Panc1 (cell line): ENCODE measurements around the gene MAN2A2. TPM values are rescaled to one million over a fixed set of nuclear protein-coding genes. Genes with fewer than 3 reads are reported as not detected.

Source experiments
- ATAC-seq: fragments of 200-7000 bp; cut with Tn5 transposase; 2 replicates; pipeline ENCODE4 v1.9.1; 2020; ENCODE audit warnings: mild to moderate bottlenecking, moderate library complexity
- BruUV-seq: library from RNA; stranded (reverse); fragments of 400-500 nt; replicated peaks from 2 replicates; lab custom pipeline; 2021; lab: Mats Ljungman, UMichigan
- CTCF ChIA-PET: fragments of 300-600 bp; sonication (Branson Sonifier 250); formaldehyde crosslinking; loops from one replicate; lab custom pipeline; 2022; ENCODE audit warnings: antibody characterized with exemption; lab: Charles Lee
- POLR2A ChIA-PET: fragments of 300-600 bp; sonication (Branson Sonifier 250); formaldehyde crosslinking; loops from one replicate; lab custom pipeline; 2022; ENCODE audit warnings: antibody characterized with exemption; lab: Charles Lee
- DNase-seq: peaks from one replicate; pipeline ENCODE4 v3.0.0-alpha.2; 2010; ENCODE audit warnings: low read depth, low spot score
- H3K27ac ChIP-seq: 2 replicates; pipeline ENCODE4 v1.5.1; 2011; ENCODE audit warnings: mild to moderate bottlenecking, low read length, inconsistent platforms
- H3K27me3 ChIP-seq: fragments of 200-500 bp; sonication (Bioruptor generic); 2 replicates; pipeline ENCODE4 v1.6.0; 2014; ENCODE audit warnings: low read length, inconsistent platforms; ENCODE audit not compliant: control insufficient read depth, insufficient read depth
- H3K36me3 ChIP-seq: fragments of 200-500 bp; sonication (Bioruptor generic); 2 replicates; pipeline ENCODE4 v1.5.1; 2014; ENCODE audit warnings: inconsistent platforms, mild to moderate bottlenecking, low read length, moderate library complexity; ENCODE audit not compliant: control insufficient read depth, insufficient read depth
- H3K4me1 ChIP-seq: 2 replicates; pipeline ENCODE4 v1.5.1; 2011; ENCODE audit warnings: inconsistent platforms, mild to moderate bottlenecking, low read length, moderate library complexity; ENCODE audit not compliant: control insufficient read depth, insufficient read depth
- H3K4me3 ChIP-seq, 2 experiments: 2 replicates each; pipeline ENCODE4 v1.5.1; 2011 to 2012; ENCODE audit warnings: low read depth in 2 of 2, low read length in 2 of 2, mild to moderate bottlenecking in 2 of 2, inconsistent platforms in 1 of 2, moderate library complexity in 1 of 2
- H3K9me3 ChIP-seq: fragments of 200-500 bp; sonication (Bioruptor generic); 2 replicates; pipeline ENCODE4 v1.5.1; 2014; ENCODE audit warnings: low read depth, mild to moderate bottlenecking, inconsistent platforms, low read length, moderate library complexity; ENCODE audit not compliant: control insufficient read depth, insufficient read depth
- CTCF ChIP-seq: fragments of 450-650 bp; IDR thresholded peaks from 2 replicates; pipeline ENCODE4 v1.5.1; 2017; ENCODE audit warnings: mild to moderate bottlenecking
- POLR2AphosphoS5 ChIP-seq: IDR thresholded peaks from 2 replicates; pipeline ENCODE4 v1.6.1; 2012; ENCODE audit warnings: mild to moderate bottlenecking, low read depth, low read length, moderate library complexity
- SIN3A ChIP-seq: IDR thresholded peaks from 2 replicates; pipeline ENCODE4 v1.6.1; 2012; ENCODE audit warnings: low read depth, mild to moderate bottlenecking, low read length, moderate library complexity, borderline replicate concordance; ENCODE audit not compliant: insufficient read depth
- TCF7L2 ChIP-seq: IDR thresholded peaks from 2 replicates; pipeline ENCODE4 v1.6.1; 2011; ENCODE audit warnings: mild to moderate bottlenecking, low read depth, low read length, inconsistent platforms
- in situ Hi-C: cut with HindIII; loops from 2 replicates; pipeline ENCODE4 v1.10.0; 2016; ENCODE audit warnings: low sequenced_read_pairs, low pct_unique_long_range_greater_than_20kb
- intact Hi-C: fragments of 100-400 bp; cut with micrococcal nuclease; formaldehyde crosslinking; loops from one replicate; pipeline ENCODE4 v1.10.0; 2022; ENCODE audit not compliant: unreplicated experiment
- total RNA-seq: library from RNA; stranded (reverse); gene quantifications from one replicate; pipeline ENCODE4 v1.2.1, GENCODE V29; 2021; ENCODE audit not compliant: unreplicated experiment
- TF ChIP-seq, protein P1 (sequence below), 2 experiments: IDR thresholded peaks; 2 replicates each; pipeline ENCODE4 v1.6.1; 2011 to 2012; ENCODE audit warnings: low read depth in 2 of 2, control low read depth in 1 of 2, low read length in 1 of 2, mild to moderate bottlenecking in 1 of 2, moderate library complexity in 1 of 2; ENCODE audit not compliant: insufficient read depth in 1 of 2

The MAN2A2 gene
- total RNA-seq, 1 experiment from 2014 or later = 77.2 TPM

DNA sequence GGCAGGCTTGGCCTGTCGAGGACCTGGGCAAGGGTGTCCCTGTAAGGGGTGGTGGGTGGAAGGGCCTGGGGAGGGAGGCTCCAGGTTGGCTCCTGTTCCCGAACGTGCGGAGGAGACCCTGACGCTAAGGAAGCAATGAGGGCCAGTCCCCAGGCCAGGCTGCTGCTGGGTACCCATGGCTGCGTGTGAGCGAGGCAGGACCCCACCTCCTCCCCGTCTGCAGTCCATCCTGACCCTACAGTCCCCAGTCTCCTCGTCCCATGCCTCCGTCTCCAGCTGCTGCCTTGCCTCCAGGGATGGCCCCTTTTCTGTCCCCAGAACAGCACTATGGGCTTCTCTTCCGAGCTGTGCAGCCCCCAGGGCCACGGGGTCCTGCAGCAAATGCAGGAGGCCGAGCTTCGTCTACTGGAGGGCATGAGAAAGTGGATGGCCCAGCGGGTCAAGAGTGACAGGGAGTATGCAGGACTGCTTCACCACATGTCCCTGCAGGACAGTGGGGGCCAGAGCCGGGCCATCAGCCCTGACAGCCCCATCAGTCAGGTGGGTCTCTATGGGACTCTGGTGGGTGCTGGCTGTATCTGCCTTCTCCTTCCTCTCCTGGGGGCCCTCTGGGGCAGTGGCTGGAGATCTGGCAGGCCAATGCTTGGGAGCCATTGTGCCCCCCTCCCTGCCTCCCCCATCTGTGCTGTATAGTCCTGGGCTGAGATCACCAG, 18.2 kb upstream of the MAN2A2 start:
- no peak for DNase-seq
- Histone ChIP-seq H3K27me3 (no peaks in the 10 kb centered on the region), H3K4me1 (no peaks in the 10 kb centered on the region), H3K4me3 (no peak overlapping the region), H3K9me3 (no peaks in the 10 kb centered on the region), H3K36me3 (no peaks in the 10 kb centered on the region), H3K27ac (no peak overlapping the region)
- intact Hi-C loops (no loop called here), in situ Hi-C loops (no loop called here)
- ChIA-PET CTCF (interaction anchor here (0.5 to 1.0 kb wide), 4 partner anchors 10 to 388 kb away, joined by 3 to 10 read pairs (median 3); no protein-coding TSS in a partner anchor), POLR2A (no interaction called here)
- no peak for TF ChIP-seq SIN3A
- no peak for TF ChIP-seq POLR2AphosphoS5
- BruUV-seq = no TSS peak
- peak; percentile 6; the same call in 1 of the 2 replicates for ATAC-seq

DNA sequence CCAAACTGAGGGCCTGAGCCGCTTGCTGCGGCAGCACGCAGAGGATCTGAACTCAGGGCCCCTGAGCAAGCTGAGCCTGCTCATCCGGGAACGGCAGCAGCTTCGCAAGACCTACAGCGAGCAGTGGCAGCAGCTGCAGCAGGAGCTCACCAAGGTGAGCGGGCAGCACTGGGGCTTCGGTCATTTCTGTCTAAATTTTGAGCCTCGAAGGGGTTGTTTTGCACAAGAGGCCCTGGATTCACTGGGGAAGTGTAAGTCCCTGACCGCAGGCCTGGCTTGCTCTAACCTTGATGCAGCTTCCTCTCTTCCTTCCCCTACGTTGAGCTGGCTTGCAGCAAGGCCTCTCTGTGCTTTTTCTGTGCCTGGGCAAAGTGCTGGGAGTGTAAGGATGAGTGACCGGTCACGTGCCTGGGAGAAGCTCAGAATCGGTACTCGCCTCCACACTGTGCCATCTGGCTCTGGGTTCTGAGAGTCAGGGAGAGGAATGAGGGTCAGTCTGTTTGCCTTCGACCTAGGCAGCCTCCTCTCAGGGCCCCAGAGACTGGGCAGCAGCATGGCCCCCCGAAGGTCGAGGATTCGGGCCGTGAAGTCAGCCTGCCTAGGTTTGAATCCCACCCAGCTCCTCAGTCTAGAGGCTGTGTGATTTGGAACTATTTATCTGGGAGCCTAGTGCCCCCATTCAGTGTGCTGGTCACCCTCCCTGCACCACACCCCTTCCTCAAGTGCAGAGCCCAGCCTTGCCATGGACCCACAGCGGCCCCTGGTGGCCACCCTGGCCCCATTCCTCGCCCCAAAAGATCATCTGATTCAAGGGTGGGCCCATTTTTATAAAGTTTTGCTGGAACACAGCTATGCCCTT, 17.4 kb upstream of the MAN2A2 start:
- Histone ChIP-seq H3K27ac (no peak overlapping the region), H3K4me3 (no peak overlapping the region), H3K4me1 (no peaks in the 10 kb centered on the region), H3K27me3 (no peaks in the 10 kb centered on the region), H3K9me3 (no peaks in the 10 kb centered on the region), H3K36me3 (no peaks in the 10 kb centered on the region)
- intact Hi-C loops (loop anchor here (1.0 kb wide), 1 partner anchor 237 kb away; no protein-coding TSS in a partner anchor), in situ Hi-C loops (no loop called here)
- CTCF ChIA-PET = interaction anchor here (0.5 to 1.6 kb wide), 7 partner anchors 10 to 387 kb away, joined by 3 to 10 read pairs (median 3); no protein-coding TSS in a partner anchor
- TF ChIP-seq TCF7L2 (no peak), CTCF (peak; percentile 99)
- BruUV-seq = no TSS peak
- POLR2A ChIA-PET = no interaction called here
- ATAC-seq = peak; percentile 73
- no peak for DNase-seq

- TF ChIP-seq SIN3A (no peak), POLR2AphosphoS5 (no peak), TCF7L2 (no peak), CTCF (peak; percentile 80)
- TF ChIP-seq, protein P1, sequence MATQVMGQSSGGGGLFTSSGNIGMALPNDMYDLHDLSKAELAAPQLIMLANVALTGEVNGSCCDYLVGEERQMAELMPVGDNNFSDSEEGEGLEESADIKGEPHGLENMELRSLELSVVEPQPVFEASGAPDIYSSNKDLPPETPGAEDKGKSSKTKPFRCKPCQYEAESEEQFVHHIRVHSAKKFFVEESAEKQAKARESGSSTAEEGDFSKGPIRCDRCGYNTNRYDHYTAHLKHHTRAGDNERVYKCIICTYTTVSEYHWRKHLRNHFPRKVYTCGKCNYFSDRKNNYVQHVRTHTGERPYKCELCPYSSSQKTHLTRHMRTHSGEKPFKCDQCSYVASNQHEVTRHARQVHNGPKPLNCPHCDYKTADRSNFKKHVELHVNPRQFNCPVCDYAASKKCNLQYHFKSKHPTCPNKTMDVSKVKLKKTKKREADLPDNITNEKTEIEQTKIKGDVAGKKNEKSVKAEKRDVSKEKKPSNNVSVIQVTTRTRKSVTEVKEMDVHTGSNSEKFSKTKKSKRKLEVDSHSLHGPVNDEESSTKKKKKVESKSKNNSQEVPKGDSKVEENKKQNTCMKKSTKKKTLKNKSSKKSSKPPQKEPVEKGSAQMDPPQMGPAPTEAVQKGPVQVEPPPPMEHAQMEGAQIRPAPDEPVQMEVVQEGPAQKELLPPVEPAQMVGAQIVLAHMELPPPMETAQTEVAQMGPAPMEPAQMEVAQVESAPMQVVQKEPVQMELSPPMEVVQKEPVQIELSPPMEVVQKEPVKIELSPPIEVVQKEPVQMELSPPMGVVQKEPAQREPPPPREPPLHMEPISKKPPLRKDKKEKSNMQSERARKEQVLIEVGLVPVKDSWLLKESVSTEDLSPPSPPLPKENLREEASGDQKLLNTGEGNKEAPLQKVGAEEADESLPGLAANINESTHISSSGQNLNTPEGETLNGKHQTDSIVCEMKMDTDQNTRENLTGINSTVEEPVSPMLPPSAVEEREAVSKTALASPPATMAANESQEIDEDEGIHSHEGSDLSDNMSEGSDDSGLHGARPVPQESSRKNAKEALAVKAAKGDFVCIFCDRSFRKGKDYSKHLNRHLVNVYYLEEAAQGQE (IDR thresholded peaks at IDR 0.05; ENCODE audit: insufficient read depth in 1 of 2, low read depth in 2 of 2, low read length in 1 of 2) = no peak
- no peaks in the 10 kb centered on the region for H3K27me3 ChIP-seq
- CTCF ChIA-PET = interaction anchor here (0.7 to 1.6 kb wide), 4 partner anchors 14 to 238 kb away, joined by 3 to 8 read pairs (median 4); no protein-coding TSS in a partner anchor
- H3K4me3 ChIP-seq = no peak overlapping the region
- H3K9me3 ChIP-seq = no peaks in the 10 kb centered on the region
- H3K36me3 ChIP-seq = no peaks in the 10 kb centered on the region
- no peak for DNase-seq
- POLR2A ChIA-PET = interaction anchor here (0.6 kb wide), 1 partner anchor 41 kb away, joined by 10 read pairs; no protein-coding TSS in a partner anchor
- no peak for ATAC-seq
- BruUV-seq = no TSS peak
- intact Hi-C loops = loop anchor here (1.0 kb wide), 1 partner anchor 238 kb away; no protein-coding TSS in a partner anchor
- no peaks in the 10 kb centered on the region for H3K4me1 ChIP-seq
- in situ Hi-C loops = no loop called here
- no peak overlapping the region for H3K27ac ChIP-seq
Measured at GRCh38 chr15:90886291-90886614, 16.8 kb upstream of the MAN2A2 start.
